PC-3 (cell line): Measurements from ENCODE around the gene CCDC169. TPM values are rescaled to one million over a fixed set of nuclear protein-coding genes. Genes with fewer than 3 reads are reported as not detected.

ENCODE experiments used
- ATAC-seq: fragments of 200-7000 bp; cut with Tn5 transposase; 2 replicates; pipeline ENCODE4 v1.9.1; 2020; ENCODE audit warnings: mild to moderate bottlenecking, moderate library complexity
- BruUV-seq: library from RNA; stranded (reverse); fragments of 400-500 nt; replicated peaks from 2 replicates; lab custom pipeline; 2021; lab: Mats Ljungman, UMichigan
- CTCF ChIA-PET: fragments of 300-600 bp; sonication (Branson Sonifier 250); formaldehyde crosslinking; loops from one replicate; lab custom pipeline; 2022; ENCODE audit warnings: antibody characterized with exemption; lab: Charles Lee
- POLR2A ChIA-PET: fragments of 300-600 bp; sonication (Branson Sonifier 250); formaldehyde crosslinking; loops from one replicate; lab custom pipeline; 2022; ENCODE audit warnings: antibody characterized with exemption; ENCODE audit not compliant: unreplicated experiment; lab: Charles Lee
- DNase-seq: peaks from one replicate; pipeline ENCODE4 v3.0.0-alpha.2; 2015
- H2AFZ ChIP-seq: fragments of 300-600 bp; sonication (generic); 2 replicates; pipeline ENCODE4 v1.6.0; 2016; ENCODE audit warnings: antibody characterized with exemption, low read length
- H3F3A ChIP-seq: fragments of 300-600 bp; sonication (generic); one replicate; pipeline ENCODE4 v1.6.0; 2017; ENCODE audit warnings: antibody characterized with exemption, low read length, control low read depth, mild to moderate bottlenecking; ENCODE audit not compliant: unreplicated experiment
- H3K27ac ChIP-seq: fragments of 300-600 bp; sonication (generic); 2 replicates; pipeline ENCODE4 v1.5.1; 2016; ENCODE audit warnings: mild to moderate bottlenecking, low read length
- H3K27me3 ChIP-seq: fragments of 300-600 bp; sonication (generic); 2 replicates; pipeline ENCODE4 v1.6.1; 2016; ENCODE audit warnings: low read length, mixed read lengths
- H3K36me3 ChIP-seq: fragments of 300-600 bp; sonication (generic); 2 replicates; pipeline ENCODE4 v1.6.1; 2016; ENCODE audit warnings: low read depth, mixed run types, low read length, mixed read lengths
- H3K4me1 ChIP-seq: fragments of 300-600 bp; sonication (generic); 2 replicates; pipeline ENCODE4 v1.5.1; 2016; ENCODE audit warnings: low read length; ENCODE audit not compliant: insufficient read depth
- H3K4me2 ChIP-seq: fragments of 300-600 bp; sonication (generic); 2 replicates; pipeline ENCODE4 v1.6.0; 2016; ENCODE audit warnings: low read length
- H3K4me3 ChIP-seq: fragments of 300-600 bp; sonication (generic); 2 replicates; pipeline ENCODE4 v1.5.1; 2016; ENCODE audit warnings: mild to moderate bottlenecking, low read length, mixed read lengths
- H3K79me2 ChIP-seq: fragments of 300-600 bp; sonication (generic); 2 replicates; pipeline ENCODE4 v1.6.1; 2017; ENCODE audit warnings: low read length, mixed read lengths
- H3K9ac ChIP-seq: fragments of 300-600 bp; sonication (generic); 2 replicates; pipeline ENCODE4 v1.6.0; 2016; ENCODE audit warnings: mild to moderate bottlenecking, low read length
- H3K9me2 ChIP-seq: fragments of 300-600 bp; sonication (generic); replicated peaks from 2 replicates; pipeline ENCODE4 v1.6.1; 2016; ENCODE audit warnings: mixed run types, low read length, mixed read lengths
- H3K9me3 ChIP-seq: fragments of 300-600 bp; sonication (generic); 2 replicates; pipeline ENCODE4 v1.6.1; 2016; ENCODE audit warnings: low read length, mixed read lengths
- H4K20me1 ChIP-seq: fragments of 300-600 bp; sonication (generic); 2 replicates; pipeline ENCODE4 v1.6.1; 2016; ENCODE audit warnings: low read length, mixed read lengths
- CTCF ChIP-seq: fragments of 300-600 bp; sonication (generic); conservative IDR thresholded peaks from 2 replicates; pipeline ENCODE4 v1.5.1; 2017; ENCODE audit warnings: antibody characterized with exemption, low read depth, mild to moderate bottlenecking, low read length
- EZH2 ChIP-seq: fragments of 300-600 bp; sonication (generic); IDR thresholded peaks from one replicate; pipeline ENCODE4 v1.6.1; 2017; ENCODE audit warnings: antibody characterized with exemption, mild to moderate bottlenecking, low read length; ENCODE audit not compliant: unreplicated experiment
- EZH2phosphoT487 ChIP-seq: fragments of 300-600 bp; sonication (generic); IDR thresholded peaks from 2 replicates; pipeline ENCODE4 v1.6.1; 2018; ENCODE audit warnings: mild to moderate bottlenecking, antibody characterized with exemption, low read length, borderline replicate concordance
- intact Hi-C: fragments of 100-400 bp; cut with micrococcal nuclease; formaldehyde crosslinking; loops from 2 replicates; pipeline ENCODE4 v1.9.0; 2023
- total RNA-seq: library from RNA; depleted of rRNA; stranded (reverse); fragments of >200 nt; gene quantifications from 2 replicates; pipeline ENCODE4 v1.2.3, GENCODE V29; 2014

CCDC169 gene
- total RNA-seq, 1 experiment from 2014 or later = 0.69 TPM

GRCh38 chr13:36288794-36289391 lies 8.7 kb downstream of the CCDC169 start:
- Histone ChIP-seq H3K27ac (no peak overlapping the region), H3K4me3 (no peak overlapping the region), H4K20me1 (no peaks in the 10 kb centered on the region), H3K4me1 (no peaks in the 10 kb centered on the region), H2AFZ (no peak overlapping the region), H3K9me3 (peaks cover 6% of the 10 kb centered on the region; the same call in 1 of the 2 replicates), H3K79me2 (no peaks in the 10 kb centered on the region), H3F3A (no peaks in the 10 kb centered on the region), H3K9ac (no peak overlapping the region), H3K36me3 (no peaks in the 10 kb centered on the region; the same call in 1 of the 2 replicates), H3K4me2 (no peak overlapping the region), H3K9me2 (no peaks in the 10 kb centered on the region), H3K27me3 (no peaks in the 10 kb centered on the region)
- intact Hi-C loops = no loop called here
- TF ChIP-seq EZH2 (no peak), EZH2phosphoT487 (no peak)
- POLR2A ChIA-PET = no interaction called here
- BruUV-seq = no TSS peak
- DNase-seq (peak; percentile 17), ATAC-seq (no peak)
- CTCF ChIA-PET = no interaction called here

- CTCF ChIA-PET = no interaction called here
- no peak overlapping the region for H3K9ac ChIP-seq
- intact Hi-C loops = no loop called here
- no peak overlapping the region for H3K4me3 ChIP-seq
- H4K20me1 ChIP-seq = no peaks in the 10 kb centered on the region
- DNase-seq (no peak), ATAC-seq (no peak)
- H3K36me3 ChIP-seq = no peaks in the 10 kb centered on the region; the same call in 1 of the 2 replicates
- H3K9me2 ChIP-seq = no peaks in the 10 kb centered on the region
- H2AFZ ChIP-seq = no peak overlapping the region
- no peak overlapping the region for H3K27ac ChIP-seq
- no peaks in the 10 kb centered on the region for H3F3A ChIP-seq
- no peaks in the 10 kb centered on the region for H3K4me1 ChIP-seq
- H3K9me3 ChIP-seq = peaks cover 6% of the 10 kb centered on the region; the same call in 1 of the 2 replicates
- no TSS peak for BruUV-seq
- H3K27me3 ChIP-seq = no peaks in the 10 kb centered on the region
- no peaks in the 10 kb centered on the region for H3K79me2 ChIP-seq
- TF ChIP-seq EZH2phosphoT487 (no peak), CTCF (no peak), EZH2 (no peak)
- POLR2A ChIA-PET = no interaction called here
- H3K4me2 ChIP-seq = no peak overlapping the region
Observed at GRCh38 chr13:36286006-36286405, 11.6 kb downstream of the CCDC169 start.

DNA sequence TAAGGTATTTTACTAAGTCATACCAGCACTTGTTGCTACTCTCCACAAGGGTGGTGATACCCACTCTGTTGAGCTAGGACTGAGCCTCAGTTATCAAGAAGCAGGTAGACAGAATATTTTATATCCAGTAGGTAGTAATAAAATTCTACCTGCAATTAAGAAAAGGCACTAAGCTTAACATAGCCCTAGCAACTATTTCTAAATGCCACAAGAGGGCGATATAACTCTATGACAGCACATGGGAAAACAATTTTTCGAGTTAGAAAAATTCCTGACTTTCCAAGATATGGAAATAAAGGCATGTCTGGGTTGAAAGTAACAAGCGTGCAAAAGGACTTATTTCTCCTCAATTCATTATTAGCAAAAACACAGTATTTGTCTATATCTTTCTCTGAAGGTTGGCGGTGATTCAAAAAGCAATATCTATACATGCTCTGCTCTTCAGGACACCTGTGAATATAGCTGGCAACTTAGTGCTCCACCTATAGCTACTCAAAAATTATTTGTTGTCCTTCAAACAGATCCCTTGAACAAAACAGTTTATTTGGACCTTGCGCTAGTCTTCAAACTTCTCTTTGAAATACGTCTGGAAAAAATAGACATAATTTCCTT lies 14.7 kb downstream of the CCDC169 start:
- POLR2A ChIA-PET = no interaction called here
- no peaks in the 10 kb centered on the region for H3F3A ChIP-seq

More for the DNA sequence above, 14.7 kb downstream of the CCDC169 start:
- H3K27ac ChIP-seq = no peak overlapping the region
- ATAC-seq (peak; percentile 59), DNase-seq (peak; percentile 60)
- H3K9ac ChIP-seq = no peak overlapping the region
- H3K4me2 ChIP-seq = no peak overlapping the region
- CTCF ChIA-PET = interaction anchor here (0.6 to 1.3 kb wide), 7 partner anchors 64 to 1182 kb away, joined by 3 to 6 read pairs (median 3); no protein-coding TSS in a partner anchor
- no peaks in the 10 kb centered on the region for H3K9me3 ChIP-seq
- BruUV-seq = no TSS peak
- no peaks in the 10 kb centered on the region for H3K4me1 ChIP-seq
- H3K36me3 ChIP-seq = no peaks in the 10 kb centered on the region; the same call in 1 of the 2 replicates
- H3K79me2 ChIP-seq = no peaks in the 10 kb centered on the region
- TF ChIP-seq EZH2phosphoT487 (no peak), EZH2 (no peak), CTCF (peak; percentile 84)
- no peak overlapping the region for H3K4me3 ChIP-seq
- no peaks in the 10 kb centered on the region for H3K27me3 ChIP-seq
- intact Hi-C loops = loop anchor here (1.0 to 2.0 kb wide), 4 partner anchors 62 to 558 kb away; no protein-coding TSS in a partner anchor
- H2AFZ ChIP-seq = no peak overlapping the region
- H4K20me1 ChIP-seq = no peaks in the 10 kb centered on the region
- no peaks in the 10 kb centered on the region for H3K9me2 ChIP-seq
